NCI-H345 (cell line): Measurements from ENCODE around the gene FGF22.

Experiments used
- DNase-seq: peaks from one replicate; lab custom pipeline; 2025; lab: John Stamatoyannopoulos, UW

FGF22 gene

DNA sequence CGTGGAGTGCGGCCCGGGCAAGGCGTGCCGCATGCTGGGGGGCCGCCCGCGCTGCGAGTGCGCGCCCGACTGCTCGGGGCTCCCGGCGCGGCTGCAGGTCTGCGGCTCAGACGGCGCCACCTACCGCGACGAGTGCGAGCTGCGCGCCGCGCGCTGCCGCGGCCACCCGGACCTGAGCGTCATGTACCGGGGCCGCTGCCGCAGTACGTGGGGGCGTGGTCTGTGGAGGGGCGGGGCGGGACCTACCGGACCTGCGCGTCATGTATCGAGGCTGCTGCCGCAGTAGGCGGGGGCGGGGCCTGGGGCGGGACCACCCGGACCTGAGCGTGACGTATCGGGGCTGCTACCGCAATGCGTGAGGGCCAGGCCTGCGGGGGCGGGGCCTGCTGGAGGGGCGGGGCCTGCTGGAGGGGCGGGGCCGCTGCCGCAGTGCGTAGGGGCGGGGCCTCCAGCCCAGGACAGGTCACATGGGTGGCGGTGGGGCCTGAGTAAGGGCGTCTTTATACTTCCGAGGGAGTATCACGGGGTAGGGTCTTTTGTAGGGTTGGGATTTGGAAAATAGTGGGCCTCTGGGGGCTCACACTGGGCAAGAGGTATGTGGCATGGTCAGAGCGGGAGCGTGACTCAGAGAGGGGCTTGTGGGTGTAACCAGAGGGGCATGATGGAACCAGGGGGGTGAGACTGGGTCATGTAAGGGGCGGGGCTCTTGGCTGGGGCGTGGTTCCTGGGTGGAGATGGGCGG is 40.8 kb downstream of the FGF22 start:
- DNase-seq: peak; percentile 99

DNA sequence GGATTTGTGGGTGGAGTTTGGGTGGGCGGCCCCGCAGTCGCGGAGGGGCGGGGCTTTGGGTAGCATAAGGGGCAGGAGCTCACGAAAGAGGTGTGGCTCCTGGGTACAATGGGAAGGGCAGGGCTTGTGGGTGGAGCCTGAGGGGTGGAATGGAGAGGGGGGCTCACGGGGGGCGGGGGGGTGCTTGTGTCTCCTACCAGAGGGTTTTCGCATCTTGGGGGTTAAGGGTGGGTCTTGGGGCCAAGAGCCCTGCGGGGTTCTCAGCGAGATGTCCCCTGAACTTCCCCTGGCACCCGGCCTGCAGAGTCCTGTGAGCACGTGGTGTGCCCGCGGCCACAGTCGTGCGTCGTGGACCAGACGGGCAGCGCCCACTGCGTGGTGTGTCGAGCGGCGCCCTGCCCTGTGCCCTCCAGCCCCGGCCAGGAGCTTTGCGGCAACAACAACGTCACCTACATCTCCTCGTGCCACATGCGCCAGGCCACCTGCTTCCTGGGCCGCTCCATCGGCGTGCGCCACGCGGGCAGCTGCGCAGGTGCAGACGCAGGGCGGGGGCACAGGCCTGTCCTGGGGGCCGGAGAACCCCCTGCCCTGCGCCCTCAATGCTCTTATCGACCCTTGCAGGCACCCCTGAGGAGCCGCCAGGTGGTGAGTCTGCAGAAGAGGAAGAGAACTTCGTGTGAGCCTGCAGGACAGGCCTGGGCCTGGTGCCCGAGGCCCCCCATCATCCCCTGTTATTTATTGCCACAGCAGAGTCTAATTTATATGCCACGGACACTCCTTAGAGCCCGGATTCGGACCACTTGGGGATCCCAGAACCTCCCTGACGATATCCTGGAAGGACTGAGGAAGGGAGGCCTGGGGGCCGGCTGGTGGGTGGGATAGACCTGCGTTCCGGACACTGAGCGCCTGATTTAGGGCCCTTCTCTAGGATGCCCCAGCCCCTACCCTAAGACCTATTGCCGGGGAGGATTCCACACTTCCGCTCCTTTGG is 41.6 kb downstream of the FGF22 start:
- peak; percentile 90 for DNase-seq

DNA sequence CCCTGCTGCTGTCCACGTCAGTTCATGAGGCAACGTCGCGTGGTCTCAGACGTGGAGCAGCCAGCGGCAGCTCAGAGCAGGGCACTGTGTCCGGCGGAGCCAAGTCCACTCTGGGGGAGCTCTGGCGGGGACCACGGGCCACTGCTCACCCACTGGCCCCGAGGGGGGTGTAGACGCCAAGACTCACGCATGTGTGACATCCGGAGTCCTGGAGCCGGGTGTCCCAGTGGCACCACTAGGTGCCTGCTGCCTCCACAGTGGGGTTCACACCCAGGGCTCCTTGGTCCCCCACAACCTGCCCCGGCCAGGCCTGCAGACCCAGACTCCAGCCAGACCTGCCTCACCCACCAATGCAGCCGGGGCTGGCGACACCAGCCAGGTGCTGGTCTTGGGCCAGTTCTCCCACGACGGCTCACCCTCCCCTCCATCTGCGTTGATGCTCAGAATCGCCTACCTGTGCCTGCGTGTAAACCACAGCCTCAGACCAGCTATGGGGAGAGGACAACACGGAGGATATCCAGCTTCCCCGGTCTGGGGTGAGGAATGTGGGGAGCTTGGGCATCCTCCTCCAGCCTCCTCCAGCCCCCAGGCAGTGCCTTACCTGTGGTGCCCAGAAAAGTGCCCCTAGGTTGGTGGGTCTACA is 43.1 kb downstream of the FGF22 start:
- no peak for DNase-seq

- no peak for DNase-seq
Observed at GRCh38 chr19:685454-685931, 45.8 kb downstream of the FGF22 start.

- no peak for DNase-seq
Observed at GRCh38 chr19:686589-687297, 47.1 kb downstream of the FGF22 start.

- DNase-seq: no peak
Observed at GRCh38 chr19:687569-688166, 48.0 kb downstream of the FGF22 start.

GRCh38 chr19:688214-688613 is 48.5 kb downstream of the FGF22 start:
- no peak for DNase-seq

- DNase-seq: no peak
Observed at GRCh38 chr19:688992-689391, 49.3 kb downstream of the FGF22 start.

GRCh38 chr19:690203-690602 is 50.5 kb downstream of the FGF22 start:
- no peak for DNase-seq
